Activated CD4-positive, alpha-beta T cell treated with anti-CD3 and anti-CD28 coated beads, Interleukin-2, amount 50 U/mL, for 16 hours (primary cell): ENCODE data around the gene ESPN.
A peak's percentile ranks its signal among the peaks of the same experiment; 100 is the strongest.
"Not testable (repeated sequence)": the region's sequence is repeated elsewhere in the genome, so short reads cannot be mapped to it uniquely, and the experiment has no call there.

Experiments used
- DNase-seq: peaks from one replicate; pipeline ENCODE4 v3.0.0-alpha.2; 2020

Gene ESPN

GRCh38 chr1:6429660-6430411 is 5.3 kb downstream of the ESPN start:
- DNase-seq = not testable (repeated sequence)

DNA sequence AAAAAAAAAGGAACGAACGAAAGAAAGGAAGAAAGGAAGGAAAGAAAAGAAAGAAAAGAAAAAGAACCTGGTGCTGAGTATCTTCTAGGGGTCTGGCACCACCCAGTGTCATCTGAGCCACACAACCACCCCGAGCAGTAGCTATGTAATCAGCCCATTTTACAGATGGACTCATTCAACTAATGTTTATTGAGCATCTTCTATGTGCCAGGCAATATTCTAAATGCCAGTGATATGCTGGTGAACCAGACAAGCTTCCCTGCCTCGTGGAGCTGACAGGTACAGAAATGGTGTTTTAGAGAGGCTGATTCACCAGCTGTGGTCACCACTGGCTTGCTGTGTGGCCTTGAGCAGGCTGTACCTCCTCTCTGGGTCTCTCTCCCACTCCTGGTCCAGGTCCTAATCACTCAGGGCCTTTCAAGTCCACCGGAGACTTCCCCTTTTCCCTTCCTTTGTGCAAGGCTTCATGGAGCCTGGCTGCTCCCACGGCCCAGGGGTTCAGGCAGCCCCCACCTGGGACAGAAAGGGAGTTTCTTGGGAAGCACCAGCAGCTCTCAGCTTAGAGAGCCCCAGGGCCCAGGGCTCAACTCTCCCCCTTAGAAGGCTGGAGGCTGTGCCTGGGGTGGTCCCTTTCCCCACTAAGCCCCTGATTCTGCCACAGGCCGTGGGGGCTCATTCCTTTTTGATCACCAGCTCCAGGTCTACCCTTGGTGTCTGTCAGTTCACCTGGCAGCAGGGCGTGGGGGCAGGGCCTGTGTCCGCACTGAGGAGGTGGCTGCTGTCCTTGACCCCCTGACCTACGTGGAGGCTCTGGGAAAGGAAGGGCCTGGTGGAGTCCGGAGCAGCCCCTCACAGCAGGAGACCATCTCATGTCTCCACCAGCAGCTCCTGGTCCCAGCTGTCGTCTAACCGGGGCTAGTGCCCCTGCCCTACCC is 7.3 kb downstream of the ESPN start:
- not testable (repeated sequence) for DNase-seq

- no peak for DNase-seq
Observed at GRCh38 chr1:6434186-6434585, 9.6 kb downstream of the ESPN start.

DNA sequence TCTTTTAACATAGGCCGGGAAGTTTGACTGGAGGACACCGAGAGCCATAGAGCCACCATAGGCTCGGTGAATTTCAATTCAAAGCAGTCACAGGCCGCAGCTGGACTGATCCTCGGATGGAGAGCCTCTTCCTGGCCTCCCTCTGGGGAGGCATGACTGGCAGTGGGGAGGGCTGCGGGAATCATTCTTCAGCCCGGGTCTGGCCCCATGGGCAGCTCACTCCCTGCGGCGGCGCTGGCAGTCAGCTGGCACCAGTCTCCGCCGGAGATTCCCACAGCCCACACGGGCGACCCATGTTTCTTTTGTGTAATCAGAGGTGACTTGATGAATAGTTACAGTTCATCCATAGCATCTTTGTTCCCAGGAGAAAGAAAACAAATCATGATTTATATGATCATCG is 10.6 kb downstream of the ESPN start:
- no peak for DNase-seq

- no peak for DNase-seq
Observed at GRCh38 chr1:6435547-6435946, 11.0 kb downstream of the ESPN start.

DNA sequence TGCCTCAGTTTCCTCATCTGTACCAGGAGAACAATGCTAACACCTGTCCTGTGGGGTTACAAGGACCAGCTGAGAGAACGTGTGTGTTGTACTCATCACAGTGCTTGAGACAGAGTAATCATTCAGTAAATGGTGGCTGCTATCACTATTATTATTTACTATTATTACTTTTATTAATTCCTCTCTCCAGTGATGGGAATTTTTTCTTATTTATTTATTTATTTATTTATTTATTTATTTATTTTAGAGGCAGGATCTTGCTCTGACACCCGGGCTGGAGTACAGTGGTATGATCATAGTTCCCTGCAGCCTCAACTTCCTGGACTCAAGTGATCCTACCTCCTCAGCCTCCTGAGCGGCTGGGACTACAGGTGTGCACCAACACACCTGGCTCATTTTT is 11.7 kb downstream of the ESPN start:
- not testable (repeated sequence) for DNase-seq

DNA sequence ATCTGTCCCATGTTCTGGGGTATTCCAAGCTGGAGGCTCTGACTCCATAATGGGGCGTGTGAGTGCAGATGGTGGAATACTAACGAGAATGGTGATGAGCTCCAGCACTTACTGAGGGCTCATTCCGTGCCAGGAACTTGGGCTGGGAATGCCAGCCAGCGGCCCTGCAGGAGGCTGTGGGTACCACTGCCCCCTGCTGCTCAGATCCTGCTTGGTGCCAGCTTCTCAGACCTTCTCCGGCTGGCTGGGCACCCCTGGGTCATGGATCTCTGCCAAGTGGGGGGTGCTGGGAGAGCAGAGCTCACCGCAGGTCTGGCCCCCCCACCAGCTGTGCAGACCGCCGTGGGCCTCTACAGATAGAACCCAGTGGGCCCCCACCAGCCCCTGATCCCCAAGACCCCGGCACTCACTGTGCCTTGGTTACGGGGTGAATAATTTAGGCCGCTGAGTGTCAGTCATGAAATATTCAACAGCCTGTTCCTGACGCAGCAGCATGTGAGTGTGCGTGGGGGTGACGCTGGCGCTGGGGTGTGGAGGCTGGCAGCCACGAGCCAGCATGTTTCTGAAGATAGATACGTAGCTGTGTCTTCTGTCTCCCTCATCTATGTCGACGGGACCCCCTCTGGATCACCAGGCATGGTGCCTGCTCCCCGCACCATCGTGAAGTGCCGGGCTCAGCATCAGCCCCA is 12.6 kb downstream of the ESPN start:
- not testable (repeated sequence) for DNase-seq

DNA sequence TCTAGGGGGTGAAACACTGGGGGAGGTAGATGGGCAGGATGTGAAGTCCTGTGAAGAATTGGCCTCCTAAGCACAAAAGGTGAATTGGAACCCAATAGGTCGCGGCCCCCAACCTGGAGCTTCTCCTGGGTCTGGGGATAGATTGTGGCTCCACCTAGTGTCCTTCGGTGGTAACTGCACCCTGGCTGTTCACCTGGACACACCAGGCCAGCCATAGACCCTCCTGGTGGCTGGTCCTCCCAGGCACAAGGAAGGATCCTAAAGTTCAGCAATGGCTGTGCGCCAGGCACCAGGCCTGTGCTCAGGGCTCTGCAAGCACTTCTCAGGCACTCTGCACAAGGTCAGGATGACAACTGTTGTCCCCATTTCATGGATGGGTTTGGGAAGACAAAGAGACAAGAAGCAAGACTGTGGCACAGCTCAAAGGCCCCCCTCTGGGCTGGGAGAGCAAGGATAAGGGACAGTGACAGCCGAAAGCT is 13.5 kb downstream of the ESPN start:
- DNase-seq = peak; percentile 75

GRCh38 chr1:6440198-6441126 is 15.9 kb downstream of the ESPN start:
- peak; percentile 73 for DNase-seq

DNA sequence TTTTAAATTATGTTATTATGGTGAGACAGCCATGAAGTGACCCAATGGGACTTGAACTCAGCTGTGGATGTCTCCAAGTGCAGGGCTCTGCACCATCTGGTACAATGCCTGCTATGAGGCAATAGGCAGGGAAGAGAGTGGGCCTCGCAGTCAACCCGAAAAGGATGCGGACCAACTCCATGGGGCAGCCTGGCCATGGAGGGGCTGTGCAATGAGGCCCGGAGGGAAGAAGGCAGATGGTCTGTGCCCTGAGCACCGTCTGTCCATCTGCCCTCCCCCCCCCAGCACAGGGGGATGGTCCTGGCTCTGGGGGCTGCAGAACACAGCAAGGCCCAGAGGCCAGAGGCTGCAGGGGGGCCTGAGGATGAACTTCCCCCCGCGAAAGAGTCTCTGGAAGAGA is 17.0 kb downstream of the ESPN start:
- no peak for DNase-seq

GRCh38 chr1:6443339-6444115 is 19.0 kb downstream of the ESPN start:
- no peak for DNase-seq

DNA sequence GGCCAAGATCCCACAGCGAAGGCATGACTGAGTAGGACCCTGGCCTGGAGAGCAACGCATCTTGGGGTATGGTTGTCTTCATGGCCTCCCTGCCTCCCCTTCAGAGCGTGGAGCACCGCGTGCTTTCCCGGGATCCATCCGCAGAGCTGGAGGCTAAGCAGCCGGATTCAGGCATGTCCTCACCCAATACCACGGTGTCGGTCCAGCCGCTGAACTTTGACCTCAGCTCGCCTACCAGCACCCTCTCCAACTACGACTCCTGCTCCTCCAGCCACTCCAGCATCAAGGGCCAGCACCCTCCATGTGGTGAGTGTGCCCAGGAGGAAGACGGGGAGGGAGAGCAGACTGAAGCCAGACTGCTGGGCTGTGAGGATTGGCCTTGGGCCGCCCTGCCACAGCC is 19.8 kb downstream of the ESPN start:
- DNase-seq = no peak

- peak; percentile 37 for DNase-seq
Observed at GRCh38 chr1:6445062-6445763, 20.6 kb downstream of the ESPN start.

GRCh38 chr1:6445929-6446328 is 21.4 kb downstream of the ESPN start:
- DNase-seq = not testable (repeated sequence)

DNA sequence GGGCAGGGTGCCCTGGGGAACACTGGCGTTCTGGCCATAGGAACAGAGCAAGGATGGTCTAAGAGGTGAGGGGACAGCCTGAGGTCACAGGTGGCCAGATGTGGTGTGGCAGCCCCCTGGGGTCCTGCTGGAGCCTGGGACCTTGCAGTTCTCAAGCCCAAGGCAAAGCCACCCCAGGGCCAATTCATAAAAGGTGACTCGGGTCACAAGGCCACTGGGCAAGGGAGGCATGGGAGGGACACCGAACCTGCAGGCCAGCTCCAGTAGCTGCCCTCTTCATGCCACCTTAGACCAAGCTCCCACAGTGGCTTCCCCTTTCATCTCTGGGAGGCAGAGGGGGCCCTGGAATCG is 22.1 kb downstream of the ESPN start:
- no peak for DNase-seq

GRCh38 chr1:6447016-6447817 is 22.6 kb downstream of the ESPN start:
- DNase-seq = no peak

DNA sequence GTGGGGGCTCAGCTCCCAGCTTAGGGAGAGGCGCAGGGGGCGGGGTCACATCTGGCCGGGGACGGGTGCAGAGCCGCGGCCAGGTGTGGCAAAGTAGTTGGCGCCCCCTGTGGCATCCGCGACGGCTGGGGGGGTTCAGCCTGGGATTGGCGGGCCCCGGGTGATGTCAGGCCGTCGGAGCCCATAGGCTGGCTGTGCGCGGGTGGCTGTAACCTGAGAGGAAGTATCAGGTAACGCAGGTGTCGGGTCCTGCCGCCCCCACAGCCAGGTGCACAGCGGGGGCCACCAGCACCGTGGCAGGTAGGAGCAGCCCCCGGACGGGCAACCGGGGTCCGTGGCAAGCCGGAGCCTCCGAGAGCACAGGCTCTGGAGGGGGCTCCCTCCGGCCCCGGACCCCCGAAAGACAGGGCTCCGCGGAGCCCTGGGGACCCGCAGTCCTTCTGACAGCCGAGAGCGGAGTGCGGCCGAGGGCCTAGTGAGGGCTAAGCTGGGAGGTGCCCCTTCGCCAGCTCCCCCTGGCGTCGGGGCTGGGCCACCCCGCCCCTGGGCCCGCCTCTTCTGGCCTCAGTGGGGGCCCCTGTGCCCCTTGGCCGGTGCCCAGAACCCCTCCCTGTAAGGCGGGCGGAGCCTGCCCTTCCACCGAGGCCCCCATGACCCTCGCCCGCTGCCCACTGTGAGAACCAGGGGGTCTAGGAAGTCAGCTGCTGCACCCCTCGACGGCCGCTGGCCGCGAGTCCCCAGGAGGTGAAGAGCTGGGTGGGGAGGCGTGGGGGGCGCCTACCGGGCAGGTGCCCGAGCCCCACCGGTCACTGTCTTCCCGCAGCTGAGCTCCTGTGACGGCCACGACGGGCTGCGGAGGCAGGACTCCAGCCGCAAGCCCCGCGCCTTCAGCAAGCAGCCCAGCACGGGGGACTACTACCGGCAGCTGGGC is 23.5 kb downstream of the ESPN start:
- no peak for DNase-seq

DNA sequence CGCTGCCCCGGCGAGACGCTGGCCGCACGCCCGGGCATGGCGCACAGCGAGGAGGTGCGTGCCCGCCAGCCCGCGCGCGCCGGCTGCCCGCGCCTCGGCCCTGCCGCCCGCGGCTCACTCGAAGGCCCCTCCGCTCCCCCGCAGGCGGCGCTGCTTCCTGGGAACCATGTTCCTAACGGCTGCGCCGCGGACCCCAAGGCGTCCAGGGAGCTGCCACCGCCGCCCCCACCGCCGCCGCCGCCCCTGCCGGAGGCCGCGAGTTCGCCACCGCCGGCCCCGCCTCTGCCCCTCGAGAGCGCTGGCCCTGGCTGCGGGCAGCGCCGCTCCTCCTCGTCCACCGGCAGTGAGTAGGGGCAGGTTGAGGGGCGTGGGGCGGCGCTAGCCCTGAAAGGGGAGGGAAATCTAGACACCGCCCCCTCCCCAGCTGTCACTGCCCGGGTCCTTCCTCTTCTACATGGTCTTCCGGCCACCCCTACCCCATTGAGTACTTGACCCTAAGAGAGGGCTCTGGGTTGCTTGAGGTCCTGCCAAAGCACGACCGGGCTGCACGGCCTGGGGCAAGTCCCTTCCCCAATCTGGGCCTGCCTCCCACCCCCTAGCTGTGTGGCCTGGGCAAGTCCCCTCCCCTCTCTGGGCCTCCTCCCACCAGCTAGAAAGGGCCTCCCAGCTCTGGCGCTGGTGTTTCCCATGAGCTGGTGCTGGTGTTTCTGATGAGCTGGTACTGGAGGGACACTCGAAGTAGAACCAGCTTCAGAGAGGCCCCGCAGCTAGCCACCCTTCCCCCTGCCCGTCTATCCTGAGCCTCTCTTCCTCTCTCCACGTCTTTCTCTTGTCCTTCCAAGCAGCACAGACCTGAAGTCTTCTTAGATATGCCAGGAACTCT is 24.4 kb downstream of the ESPN start:
- DNase-seq = no peak
